ENCODE data around the gene EBP. TPM values are rescaled to one million over a fixed set of nuclear protein-coding genes. Genes with fewer than 3 reads are reported as not detected.

The EBP gene
- total and polyA plus RNA-seq, 9 of the 15 experiments (the other 6 are each of a cell fraction or from before 2014, with no cell fraction given): 228 to 987 (median 274) TPM

DNA sequence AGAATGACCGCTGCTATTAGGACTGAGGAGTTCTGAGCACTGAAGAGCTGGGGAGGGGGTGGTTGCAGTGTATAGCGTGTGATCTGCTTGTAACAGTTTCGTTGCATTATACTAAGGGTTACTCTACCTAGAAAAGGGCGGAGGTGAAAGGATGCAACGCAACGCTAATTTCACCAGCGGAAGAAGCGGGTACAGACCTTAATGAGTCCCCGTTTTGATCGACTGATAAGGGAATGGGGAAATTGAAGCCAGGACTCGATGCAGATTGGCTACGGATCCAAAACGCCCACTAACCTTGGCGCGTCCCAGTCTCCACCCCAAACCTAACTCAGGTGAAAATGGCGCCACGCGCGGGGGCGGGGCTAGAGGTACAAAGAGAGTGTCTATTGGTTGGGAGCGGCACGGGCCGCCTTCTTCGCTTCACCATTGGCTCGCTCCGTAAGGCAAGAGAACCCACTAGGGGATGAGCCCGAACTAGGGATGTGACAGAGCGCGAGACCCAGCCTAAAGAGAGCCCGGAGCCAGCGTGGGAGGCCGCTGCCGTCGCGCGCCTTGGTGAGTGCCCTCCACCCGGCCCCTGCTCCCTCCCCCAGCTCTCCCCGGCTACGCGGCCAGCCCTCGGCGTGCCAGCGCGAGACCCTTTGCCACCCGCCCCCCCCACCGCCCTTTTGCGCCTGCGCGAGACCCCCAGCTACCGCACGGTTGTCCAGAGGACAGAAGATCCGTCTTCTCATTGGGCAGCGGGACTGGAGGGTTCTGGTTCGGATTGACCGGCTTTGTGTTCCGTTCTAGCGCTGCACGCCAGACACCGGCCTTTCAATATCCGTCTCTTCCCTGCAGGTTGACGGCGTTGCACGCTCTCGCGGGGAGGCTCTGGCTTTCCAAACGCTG, at the start of gene EBP (continued):
- TF ChIP-seq, protein P1, sequence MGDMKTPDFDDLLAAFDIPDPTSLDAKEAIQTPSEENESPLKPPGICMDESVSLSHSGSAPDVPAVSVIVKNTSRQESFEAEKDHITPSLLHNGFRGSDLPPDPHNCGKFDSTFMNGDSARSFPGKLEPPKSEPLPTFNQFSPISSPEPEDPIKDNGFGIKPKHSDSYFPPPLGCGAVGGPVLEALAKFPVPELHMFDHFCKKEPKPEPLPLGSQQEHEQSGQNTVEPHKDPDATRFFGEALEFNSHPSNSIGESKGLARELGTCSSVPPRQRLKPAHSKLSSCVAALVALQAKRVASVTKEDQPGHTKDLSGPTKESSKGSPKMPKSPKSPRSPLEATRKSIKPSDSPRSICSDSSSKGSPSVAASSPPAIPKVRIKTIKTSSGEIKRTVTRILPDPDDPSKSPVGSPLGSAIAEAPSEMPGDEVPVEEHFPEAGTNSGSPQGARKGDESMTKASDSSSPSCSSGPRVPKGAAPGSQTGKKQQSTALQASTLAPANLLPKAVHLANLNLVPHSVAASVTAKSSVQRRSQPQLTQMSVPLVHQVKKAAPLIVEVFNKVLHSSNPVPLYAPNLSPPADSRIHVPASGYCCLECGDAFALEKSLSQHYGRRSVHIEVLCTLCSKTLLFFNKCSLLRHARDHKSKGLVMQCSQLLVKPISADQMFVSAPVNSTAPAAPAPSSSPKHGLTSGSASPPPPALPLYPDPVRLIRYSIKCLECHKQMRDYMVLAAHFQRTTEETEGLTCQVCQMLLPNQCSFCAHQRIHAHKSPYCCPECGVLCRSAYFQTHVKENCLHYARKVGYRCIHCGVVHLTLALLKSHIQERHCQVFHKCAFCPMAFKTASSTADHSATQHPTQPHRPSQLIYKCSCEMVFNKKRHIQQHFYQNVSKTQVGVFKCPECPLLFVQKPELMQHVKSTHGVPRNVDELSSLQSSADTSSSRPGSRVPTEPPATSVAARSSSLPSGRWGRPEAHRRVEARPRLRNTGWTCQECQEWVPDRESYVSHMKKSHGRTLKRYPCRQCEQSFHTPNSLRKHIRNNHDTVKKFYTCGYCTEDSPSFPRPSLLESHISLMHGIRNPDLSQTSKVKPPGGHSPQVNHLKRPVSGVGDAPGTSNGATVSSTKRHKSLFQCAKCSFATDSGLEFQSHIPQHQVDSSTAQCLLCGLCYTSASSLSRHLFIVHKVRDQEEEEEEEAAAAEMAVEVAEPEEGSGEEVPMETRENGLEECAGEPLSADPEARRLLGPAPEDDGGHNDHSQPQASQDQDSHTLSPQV (IDR thresholded peaks at IDR 0.05): no peak
- peak; percentile 91 for TF ChIP-seq ESRRA (IDR thresholded peaks at IDR 0.05; ENCODE audit: borderline replicate concordance, low read depth)
- no peak for TF ChIP-seq SNRNP70 (optimal IDR thresholded peaks at IDR 0.05; ENCODE audit: low read depth, low read length)
- TF ChIP-seq, protein P2, sequence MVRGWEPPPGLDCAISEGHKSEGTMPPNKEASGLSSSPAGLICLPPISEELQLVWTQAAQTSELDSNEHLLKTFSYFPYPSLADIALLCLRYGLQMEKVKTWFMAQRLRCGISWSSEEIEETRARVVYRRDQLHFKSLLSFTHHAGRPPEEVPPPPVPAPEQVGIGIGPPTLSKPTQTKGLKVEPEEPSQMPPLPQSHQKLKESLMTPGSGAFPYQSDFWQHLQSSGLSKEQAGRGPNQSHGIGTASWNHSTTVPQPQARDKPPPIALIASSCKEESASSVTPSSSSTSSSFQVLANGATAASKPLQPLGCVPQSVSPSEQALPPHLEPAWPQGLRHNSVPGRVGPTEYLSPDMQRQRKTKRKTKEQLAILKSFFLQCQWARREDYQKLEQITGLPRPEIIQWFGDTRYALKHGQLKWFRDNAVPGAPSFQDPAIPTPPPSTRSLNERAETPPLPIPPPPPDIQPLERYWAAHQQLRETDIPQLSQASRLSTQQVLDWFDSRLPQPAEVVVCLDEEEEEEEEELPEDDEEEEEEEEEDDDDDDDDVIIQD (CRISPR knock-in tag; IDR thresholded peaks at IDR 0.05): no peak
- no peak; a peak in 1 of 4 replicates for TF ChIP-seq FOXK2 (conservative IDR thresholded peaks at IDR 0.05 in 1 of 2, IDR thresholded peaks at IDR 0.05 in 1 of 2; ENCODE audit: low read depth in 2 of 2)
- peak; percentile 60; the same call in 1 of the 2 replicates for TF ChIP-seq GABPB1 (CRISPR knock-in tag; IDR thresholded peaks at IDR 0.05)
- TF ChIP-seq, protein P3, sequence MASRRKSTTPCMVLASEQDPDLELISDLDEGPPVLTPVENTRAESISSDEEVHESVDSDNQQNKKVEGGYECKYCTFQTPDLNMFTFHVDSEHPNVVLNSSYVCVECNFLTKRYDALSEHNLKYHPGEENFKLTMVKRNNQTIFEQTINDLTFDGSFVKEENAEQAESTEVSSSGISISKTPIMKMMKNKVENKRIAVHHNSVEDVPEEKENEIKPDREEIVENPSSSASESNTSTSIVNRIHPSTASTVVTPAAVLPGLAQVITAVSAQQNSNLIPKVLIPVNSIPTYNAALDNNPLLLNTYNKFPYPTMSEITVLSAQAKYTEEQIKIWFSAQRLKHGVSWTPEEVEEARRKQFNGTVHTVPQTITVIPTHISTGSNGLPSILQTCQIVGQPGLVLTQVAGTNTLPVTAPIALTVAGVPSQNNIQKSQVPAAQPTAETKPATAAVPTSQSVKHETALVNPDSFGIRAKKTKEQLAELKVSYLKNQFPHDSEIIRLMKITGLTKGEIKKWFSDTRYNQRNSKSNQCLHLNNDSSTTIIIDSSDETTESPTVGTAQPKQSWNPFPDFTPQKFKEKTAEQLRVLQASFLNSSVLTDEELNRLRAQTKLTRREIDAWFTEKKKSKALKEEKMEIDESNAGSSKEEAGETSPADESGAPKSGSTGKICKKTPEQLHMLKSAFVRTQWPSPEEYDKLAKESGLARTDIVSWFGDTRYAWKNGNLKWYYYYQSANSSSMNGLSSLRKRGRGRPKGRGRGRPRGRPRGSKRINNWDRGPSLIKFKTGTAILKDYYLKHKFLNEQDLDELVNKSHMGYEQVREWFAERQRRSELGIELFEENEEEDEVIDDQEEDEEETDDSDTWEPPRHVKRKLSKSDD (conservative IDR thresholded peaks at IDR 0.05; ENCODE audit: low read length): no peak
- TF ChIP-seq ZNF354B (CRISPR knock-in tag; IDR thresholded peaks at IDR 0.05): no peak
- TF ChIP-seq, protein P4, sequence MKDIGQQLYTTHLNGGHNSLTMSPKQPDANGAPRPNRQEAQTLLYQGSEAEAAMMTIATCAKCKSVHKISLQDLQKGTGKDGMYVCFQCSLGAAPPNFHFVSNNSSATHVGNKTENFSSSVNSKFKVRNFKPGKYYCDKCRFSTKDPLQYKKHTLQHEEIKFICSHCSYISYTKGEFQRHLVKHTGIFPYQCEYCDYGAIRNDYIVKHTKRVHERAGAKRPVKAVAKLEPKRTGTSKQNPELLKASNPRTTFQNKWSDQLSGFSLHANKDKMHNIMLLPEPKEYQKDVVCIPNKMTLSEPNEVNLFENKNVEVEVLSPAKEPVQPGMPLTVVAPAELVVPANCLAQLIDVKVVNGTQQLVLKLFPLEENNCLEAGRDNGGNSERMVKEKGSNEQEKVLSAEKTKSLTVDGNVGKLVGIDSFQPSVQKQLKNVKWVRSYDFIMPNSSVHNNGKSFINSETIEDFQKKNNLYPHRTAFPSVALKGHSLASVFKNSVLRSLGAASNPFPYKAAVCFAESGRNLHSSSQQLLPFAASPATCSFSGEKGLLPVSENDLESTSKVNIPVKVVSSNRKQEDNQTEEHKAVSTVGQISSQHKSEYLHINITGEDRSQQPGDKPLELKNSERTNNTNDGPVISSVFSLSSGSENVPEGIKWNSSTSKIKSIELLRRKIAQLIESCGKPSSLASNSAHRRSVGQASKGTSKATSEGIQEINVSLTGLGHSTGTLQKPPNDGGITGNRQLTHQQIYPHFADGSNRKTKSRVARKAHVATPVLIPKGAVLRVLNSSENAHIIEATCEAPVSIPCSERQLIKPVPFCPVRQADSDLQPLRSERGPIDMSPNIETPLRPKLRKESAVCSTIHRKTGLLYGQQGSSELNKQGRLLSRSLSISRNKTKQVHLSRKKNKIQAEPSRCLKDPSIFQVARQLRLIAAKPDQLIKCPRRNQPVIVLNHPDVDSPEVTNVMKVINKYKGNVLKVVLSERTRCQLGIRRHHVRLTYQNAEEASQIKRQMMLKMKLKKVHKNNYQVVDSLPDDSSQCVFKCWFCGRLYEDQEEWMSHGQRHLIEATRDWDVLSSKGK (CRISPR knock-in tag; IDR thresholded peaks at IDR 0.05): no peak
- TF ChIP-seq BMI1 (IDR thresholded peaks at IDR 0.05; ENCODE audit: low read length): no peak
- TF ChIP-seq GTF2F1 (IDR thresholded peaks at IDR 0.05; ENCODE audit: low read depth, low read length): peak; percentile 84
- TF ChIP-seq, protein P5, sequence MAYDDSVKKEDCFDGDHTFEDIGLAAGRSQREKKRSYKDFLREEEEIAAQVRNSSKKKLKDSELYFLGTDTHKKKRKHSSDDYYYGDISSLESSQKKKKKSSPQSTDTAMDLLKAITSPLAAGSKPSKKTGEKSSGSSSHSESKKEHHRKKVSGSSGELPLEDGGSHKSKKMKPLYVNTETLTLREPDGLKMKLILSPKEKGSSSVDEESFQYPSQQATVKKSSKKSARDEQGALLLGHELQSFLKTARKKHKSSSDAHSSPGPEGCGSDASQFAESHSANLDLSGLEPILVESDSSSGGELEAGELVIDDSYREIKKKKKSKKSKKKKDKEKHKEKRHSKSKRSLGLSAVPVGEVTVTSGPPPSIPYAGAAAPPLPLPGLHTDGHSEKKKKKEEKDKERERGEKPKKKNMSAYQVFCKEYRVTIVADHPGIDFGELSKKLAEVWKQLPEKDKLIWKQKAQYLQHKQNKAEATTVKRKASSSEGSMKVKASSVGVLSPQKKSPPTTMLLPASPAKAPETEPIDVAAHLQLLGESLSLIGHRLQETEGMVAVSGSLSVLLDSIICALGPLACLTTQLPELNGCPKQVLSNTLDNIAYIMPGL (CRISPR knock-in tag; IDR thresholded peaks at IDR 0.05): no peak
